ENCODE data around the gene SGPP1.
"Not testable (repeated sequence)": the region's sequence is repeated elsewhere in the genome, so short reads cannot be mapped to it uniquely, and the experiment has no call there.

SGPP1 gene, protein sequence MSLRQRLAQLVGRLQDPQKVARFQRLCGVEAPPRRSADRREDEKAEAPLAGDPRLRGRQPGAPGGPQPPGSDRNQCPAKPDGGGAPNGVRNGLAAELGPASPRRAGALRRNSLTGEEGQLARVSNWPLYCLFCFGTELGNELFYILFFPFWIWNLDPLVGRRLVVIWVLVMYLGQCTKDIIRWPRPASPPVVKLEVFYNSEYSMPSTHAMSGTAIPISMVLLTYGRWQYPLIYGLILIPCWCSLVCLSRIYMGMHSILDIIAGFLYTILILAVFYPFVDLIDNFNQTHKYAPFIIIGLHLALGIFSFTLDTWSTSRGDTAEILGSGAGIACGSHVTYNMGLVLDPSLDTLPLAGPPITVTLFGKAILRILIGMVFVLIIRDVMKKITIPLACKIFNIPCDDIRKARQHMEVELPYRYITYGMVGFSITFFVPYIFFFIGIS

GRCh38 chr14:63727736-63728728 is at the start of gene SGPP1:
TSS of gene SGPP1 (minus strand) at chr14:63728065. CDS start at chr14:63727944, 121 bp downstream.
- DNase-seq: no peak

DNA sequence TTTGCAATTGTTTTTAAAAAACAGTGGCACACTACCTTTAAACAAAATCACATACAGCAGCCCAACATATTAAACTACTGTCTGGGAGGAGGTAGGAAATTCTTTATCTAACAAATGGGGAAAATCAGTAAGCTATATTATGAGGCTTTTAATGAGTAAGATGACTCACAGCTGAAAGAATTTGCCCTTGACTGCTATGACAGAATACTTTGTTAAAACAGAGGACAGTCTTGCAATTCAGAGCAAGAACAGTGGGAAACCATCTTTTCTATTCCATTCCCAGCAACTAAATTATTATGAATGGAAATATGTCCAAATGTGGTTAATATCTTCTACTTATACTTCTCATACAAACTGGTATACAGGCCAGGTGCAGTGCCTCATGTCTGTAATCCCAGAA is 49.2 kb upstream of the SGPP1 start:
- no peak for DNase-seq

- DNase-seq: no peak
Observed at GRCh38 chr14:63773504-63773903, 45.6 kb upstream of the SGPP1 start.

GRCh38 chr14:63770187-63770807 is 42.4 kb upstream of the SGPP1 start:
- no peak for DNase-seq

DNA sequence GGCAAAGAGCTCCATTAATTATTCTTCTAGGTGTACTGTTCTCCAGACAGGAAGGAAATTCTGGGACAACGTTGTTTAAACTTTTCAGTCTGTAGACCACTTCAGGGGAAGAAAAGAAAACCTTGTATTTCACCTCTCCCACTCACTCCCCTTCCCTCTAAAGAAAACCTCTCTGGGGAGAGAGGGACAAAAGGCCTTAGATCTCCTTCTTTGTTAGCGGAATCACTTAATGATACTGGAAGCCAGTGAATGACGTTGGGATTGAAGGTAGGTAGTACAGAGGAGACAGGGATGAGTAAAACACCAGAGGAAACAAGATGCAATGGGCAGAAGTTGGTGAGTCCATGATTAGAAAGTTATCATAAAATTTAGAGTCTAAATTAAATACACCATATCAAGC is 38.7 kb upstream of the SGPP1 start:
- no peak for DNase-seq

GRCh38 chr14:63764620-63765139 is 36.8 kb upstream of the SGPP1 start:
- no peak for DNase-seq

DNA sequence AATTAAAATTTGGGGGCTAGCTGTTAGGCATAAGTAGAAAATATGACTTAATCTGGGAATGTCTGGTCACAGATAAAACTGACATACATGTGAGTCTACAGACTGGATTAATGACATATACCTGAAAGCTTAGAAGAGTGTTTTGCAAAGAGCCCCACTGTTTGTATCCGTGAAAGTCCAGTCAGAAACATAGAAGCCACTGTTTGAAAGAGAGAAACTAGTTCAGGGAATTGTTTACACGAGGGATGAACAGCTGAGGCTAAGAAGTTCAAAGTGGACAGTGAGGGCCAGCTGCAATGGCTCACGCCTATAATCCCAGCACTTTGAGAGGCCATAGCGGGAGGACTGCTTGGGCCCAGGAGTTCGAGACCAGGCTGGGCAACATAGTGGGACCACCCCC is 36.2 kb upstream of the SGPP1 start:
- no peak for DNase-seq

DNA sequence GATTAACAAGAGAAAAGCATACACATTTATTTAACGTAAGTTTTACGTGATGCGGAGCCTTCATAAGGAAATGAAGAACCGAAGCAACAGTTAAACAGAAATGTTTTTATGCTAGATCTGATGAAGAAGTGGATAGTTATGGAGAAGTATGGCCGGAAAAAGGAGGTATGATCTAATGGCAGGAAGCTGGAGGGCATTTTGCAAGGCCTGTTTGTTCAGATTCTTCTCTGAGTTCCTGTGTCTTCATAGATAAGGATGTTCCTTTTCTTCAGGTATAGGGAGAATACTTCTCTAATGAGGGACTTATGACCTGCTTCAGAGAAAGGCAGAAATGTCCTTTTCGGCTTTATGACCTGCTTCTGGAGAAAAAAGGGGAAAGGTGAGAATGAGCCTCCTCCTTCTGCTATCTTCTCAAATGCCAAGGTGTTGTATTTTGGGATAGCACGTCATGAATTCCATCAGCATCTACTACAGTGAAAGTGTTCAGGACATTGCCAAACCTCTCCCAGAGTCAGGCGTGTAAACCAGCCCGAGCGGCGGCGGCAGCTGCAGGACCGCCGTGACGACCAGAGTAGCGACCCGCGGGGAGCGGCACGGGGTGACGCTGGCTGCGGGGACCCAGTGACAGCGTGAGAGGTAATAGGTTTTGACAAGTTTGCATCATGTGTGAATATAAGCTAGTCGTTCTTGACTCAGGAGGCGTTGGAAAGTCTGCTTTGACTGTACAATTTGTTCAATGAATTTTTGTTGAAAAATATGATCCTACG is 33.7 kb upstream of the SGPP1 start:
- no peak for DNase-seq

GRCh38 chr14:63760014-63760413 is 32.1 kb upstream of the SGPP1 start:
- no peak for DNase-seq

DNA sequence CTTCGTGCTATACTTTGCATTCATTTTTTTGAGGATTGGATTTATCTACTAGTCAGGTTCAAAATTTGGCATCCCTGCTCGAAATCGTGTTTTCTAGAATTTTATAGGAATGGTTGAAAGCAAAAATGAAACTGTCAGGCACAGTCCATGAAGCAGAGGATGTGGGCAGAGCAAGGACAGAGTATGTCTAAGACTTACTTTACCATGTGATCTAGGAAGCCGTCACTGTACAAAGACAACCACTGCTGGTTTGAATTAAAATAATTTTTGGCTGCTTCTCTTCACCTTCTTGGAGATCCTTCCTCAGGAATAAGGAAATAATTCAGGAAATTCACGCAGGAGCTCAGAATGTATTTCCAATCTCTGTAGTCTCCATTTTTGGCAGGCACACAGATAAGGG is 31.6 kb upstream of the SGPP1 start:
- no peak for DNase-seq

GRCh38 chr14:63757211-63757610 is 29.3 kb upstream of the SGPP1 start:
- no peak for DNase-seq

GRCh38 chr14:63752449-63753169 is 24.7 kb upstream of the SGPP1 start:
- no peak for DNase-seq

DNA sequence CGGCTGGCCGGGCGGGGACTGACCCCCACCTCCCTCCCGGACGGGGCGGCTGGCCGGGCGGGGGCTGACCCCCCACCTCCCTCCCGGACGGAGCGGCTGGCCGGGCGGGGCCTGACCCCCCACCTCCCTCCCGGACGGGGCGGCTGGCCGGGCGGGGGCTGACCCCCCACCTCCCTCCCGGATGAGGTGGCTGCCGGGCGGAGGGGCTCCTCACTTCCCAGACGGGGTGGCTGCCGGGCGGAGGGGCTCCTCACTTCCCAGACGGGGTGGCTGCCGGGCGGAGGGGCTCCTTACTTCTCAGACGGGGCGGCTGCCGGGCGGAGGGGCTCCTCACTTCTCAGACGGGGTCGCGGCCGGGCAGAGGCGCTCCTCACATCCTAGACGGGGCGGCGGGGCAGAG is 23.2 kb upstream of the SGPP1 start:
- DNase-seq: not testable (repeated sequence)

DNA sequence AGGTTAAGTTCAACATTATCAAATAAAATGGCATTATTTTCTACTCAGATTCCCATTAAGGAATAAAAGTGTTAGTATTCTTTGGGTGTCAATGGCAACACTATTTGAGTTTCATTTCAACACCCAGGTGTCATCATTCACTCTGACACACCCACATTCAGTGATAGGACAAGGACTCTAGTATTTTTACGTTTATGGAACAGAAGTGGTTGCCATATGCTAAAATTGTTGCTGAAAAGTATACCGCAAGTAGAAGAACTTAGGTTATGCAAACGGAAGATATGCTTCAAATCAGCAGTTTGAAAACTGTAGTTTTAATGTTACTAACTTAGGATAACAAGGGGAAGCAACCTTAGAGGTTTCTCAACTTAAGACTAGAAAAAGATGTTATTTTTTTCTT is 20.0 kb upstream of the SGPP1 start:
- no peak for DNase-seq

DNA sequence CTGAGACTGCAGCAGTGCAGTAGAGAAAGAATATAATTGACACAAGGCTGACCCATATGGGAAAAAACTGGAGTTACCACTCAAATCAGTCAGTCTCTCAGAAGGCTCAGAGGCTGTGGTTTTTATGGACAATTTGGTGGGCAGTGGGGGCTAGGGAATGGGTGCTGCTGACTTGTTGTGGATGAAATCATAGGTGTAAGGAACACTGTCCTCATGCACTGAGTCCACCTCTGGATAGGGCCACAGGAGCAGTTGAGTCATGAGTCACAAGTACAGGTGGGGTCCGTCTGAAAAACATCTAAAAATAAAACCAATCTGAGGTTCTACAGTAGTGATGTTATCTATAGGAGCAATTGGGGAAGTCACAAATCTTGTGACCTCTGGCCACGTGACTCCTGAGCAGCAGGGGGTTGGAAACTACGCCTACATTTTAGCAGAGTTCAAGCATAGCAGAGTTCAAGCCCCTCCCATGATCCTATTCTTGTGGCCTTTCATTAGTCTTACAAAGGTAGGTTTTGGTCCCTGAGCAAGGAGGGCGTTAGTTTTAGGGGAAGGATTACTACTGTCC is 18.1 kb upstream of the SGPP1 start:
- DNase-seq: no peak

GRCh38 chr14:63745272-63745671 is 17.4 kb upstream of the SGPP1 start:
- no peak for DNase-seq

GRCh38 chr14:63737582-63738006 is 9.7 kb upstream of the SGPP1 start:
- DNase-seq: no peak

- no peak for DNase-seq
Observed at GRCh38 chr14:63735720-63736119, 7.9 kb upstream of the SGPP1 start.

GRCh38 chr14:63730659-63731058 is 2.8 kb upstream of the SGPP1 start:
- no peak for DNase-seq

- no peak for DNase-seq
Observed at GRCh38 chr14:63727231-63727735, 582 bp downstream of the SGPP1 start.

DNA sequence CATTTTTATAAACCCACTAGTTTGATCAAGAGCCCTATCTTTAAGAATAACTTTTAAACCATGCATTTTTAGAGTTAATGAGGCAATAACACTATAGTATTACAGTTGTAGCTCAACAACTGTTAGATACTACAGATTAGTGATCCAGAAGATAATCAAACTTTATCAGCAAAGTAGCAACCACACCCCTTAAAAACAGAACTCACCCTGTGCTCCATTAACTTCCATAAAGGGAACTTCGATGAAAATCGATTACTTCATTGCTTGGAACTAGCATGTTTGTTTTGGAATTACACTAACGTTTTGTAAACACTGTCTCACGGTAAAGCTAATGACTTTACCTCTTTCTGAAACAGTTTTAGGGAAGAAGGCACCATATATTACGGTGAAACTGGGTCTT is 1.4 kb downstream of the SGPP1 start:
- DNase-seq: no peak
